Caco-2 (cell line): ENCODE data around the gene CARD11. TPM values are rescaled to one million over a fixed set of nuclear protein-coding genes. Genes with fewer than 3 reads are reported as not detected.

ENCODE experiments used
- BruUV-seq: library from RNA; stranded (reverse); fragments of 400-500 nt; replicated peaks from 2 replicates; lab custom pipeline; 2021; lab: Mats Ljungman, UMichigan
- CTCF ChIA-PET: fragments of 300-600 bp; sonication (Branson Sonifier 250); formaldehyde crosslinking; loops from one replicate; lab custom pipeline; 2022; ENCODE audit warnings: antibody characterized with exemption; lab: Charles Lee
- POLR2A ChIA-PET: fragments of 300-600 bp; sonication (Branson Sonifier 250); formaldehyde crosslinking; loops from one replicate; lab custom pipeline; 2022; ENCODE audit warnings: antibody characterized with exemption; lab: Charles Lee
- DNase-seq, 2 experiments: peaks; one replicate each; pipeline versions ENCODE4 v3.0.0 to v3.0.0-alpha.2; 2020 to 2022
- H3K27me3 ChIP-seq: replicated peaks from 2 replicates; pipeline ENCODE4 v1.6.0; 2011; ENCODE audit warnings: low read length; ENCODE audit not compliant: control insufficient read depth, insufficient read depth
- H3K36me3 ChIP-seq: 2 replicates; pipeline ENCODE4 v1.5.1; 2011; ENCODE audit warnings: low read length; ENCODE audit not compliant: control insufficient read depth, insufficient read depth
- H3K4me1 ChIP-seq: fragments of 250-450 bp; sonication (Bioruptor Pico); 2 replicates; pipeline ENCODE4 v1.5.1; 2020; ENCODE audit warnings: mild to moderate bottlenecking
- H3K4me3 ChIP-seq: 2 replicates; pipeline ENCODE4 v1.5.1; 2011; ENCODE audit warnings: low read depth, mild to moderate bottlenecking, control low read depth, low read length
- H3K9me3 ChIP-seq: fragments of 250-450 bp; sonication (Bioruptor Pico); 2 replicates; pipeline ENCODE4 v1.5.1; 2020; ENCODE audit warnings: mild to moderate bottlenecking, moderate library complexity
- H3K27ac Mint-ChIP-seq: one replicate; pipeline ENCODE4 v1.8.0; 2022; ENCODE audit warnings: mixed read lengths; ENCODE audit not compliant: unreplicated experiment
- H3K27me3 Mint-ChIP-seq: one replicate; pipeline ENCODE4 v1.8.0; 2022; ENCODE audit warnings: mixed read lengths; ENCODE audit not compliant: insufficient read depth, unreplicated experiment
- H3K36me3 Mint-ChIP-seq: one replicate; pipeline ENCODE4 v1.8.0; 2022; ENCODE audit warnings: mild to moderate bottlenecking, mixed read lengths; ENCODE audit not compliant: insufficient read depth, unreplicated experiment
- H3K4me1 Mint-ChIP-seq: one replicate; pipeline ENCODE4 v1.8.0; 2022; ENCODE audit warnings: low read depth, mixed read lengths; ENCODE audit not compliant: unreplicated experiment
- H3K4me3 Mint-ChIP-seq: one replicate; pipeline ENCODE4 v1.8.0; 2022; ENCODE audit warnings: mild to moderate bottlenecking, moderate library complexity, mixed read lengths; ENCODE audit not compliant: unreplicated experiment
- H3K9me3 Mint-ChIP-seq: one replicate; pipeline ENCODE4 v1.8.0; 2022; ENCODE audit warnings: mixed read lengths; ENCODE audit not compliant: unreplicated experiment
- intact Hi-C: fragments of 100-400 bp; cut with micrococcal nuclease; formaldehyde crosslinking; loops from one replicate; pipeline ENCODE4 v1.10.0; 2022; ENCODE audit not compliant: unreplicated experiment
- total RNA-seq: library from RNA; stranded (reverse); gene quantifications from 2 replicates; pipeline ENCODE4 v1.2.3, GENCODE V29; 2022
- TF ChIP-seq, protein P1 (sequence below), 2 experiments: fragments of 200-600 bp in 1 of 2; IDR thresholded peaks; 1 replicate in 1 of 2; 2 replicates in 1 of 2; pipeline versions ENCODE4 v1.5.1 to v1.8.0; 2011 to 2022; ENCODE audit warnings: antibody characterized with exemption in 1 of 2, control low read depth in 1 of 2, inconsistent platforms in 1 of 2, low read depth in 1 of 2, low read length in 1 of 2, mild to moderate bottlenecking in 1 of 2, moderate library complexity in 1 of 2; ENCODE audit not compliant: insufficient read depth in 1 of 2, severe bottlenecking in 1 of 2, unreplicated experiment in 1 of 2

Gene CARD11
- total RNA-seq, 1 experiment from 2014 or later = 5.4 TPM

DNA sequence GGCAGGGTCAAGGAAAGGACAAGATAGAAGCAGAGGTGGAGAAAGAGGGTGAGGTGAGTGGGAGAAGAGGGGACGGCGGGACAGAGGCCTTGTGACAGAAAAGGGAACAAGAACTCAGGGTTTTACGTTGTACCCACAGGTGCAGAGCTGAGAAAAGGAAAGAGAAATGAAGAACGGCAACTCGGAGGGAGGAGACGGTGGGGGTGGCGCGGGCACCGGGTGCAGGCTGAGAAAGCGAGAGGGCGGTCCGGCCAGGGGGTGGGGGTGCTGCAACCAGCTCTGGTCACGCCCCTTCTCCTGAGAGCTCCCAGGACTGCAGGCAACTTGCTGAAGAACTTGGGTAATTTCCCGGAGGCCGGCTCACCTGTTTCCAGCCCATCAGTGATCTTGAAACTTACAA is 65.3 kb downstream of the CARD11 start:
- Histone ChIP-seq H3K4me3 (no peak overlapping the region), H3K9me3 (no peaks in the 10 kb centered on the region), H3K4me1 (no peaks in the 10 kb centered on the region), H3K36me3 (no peaks in the 10 kb centered on the region), H3K27me3 (no peaks in the 10 kb centered on the region)
- POLR2A ChIA-PET = no interaction called here
- CTCF ChIA-PET = interaction anchor here (0.7 kb wide), 1 partner anchor 143 kb away, joined by 7 read pairs; no protein-coding TSS in a partner anchor
- H3K4me3 Mint-ChIP-seq = no peak overlapping the region
- H3K36me3 Mint-ChIP-seq = no peaks in the 10 kb centered on the region
- TF ChIP-seq, protein P1, sequence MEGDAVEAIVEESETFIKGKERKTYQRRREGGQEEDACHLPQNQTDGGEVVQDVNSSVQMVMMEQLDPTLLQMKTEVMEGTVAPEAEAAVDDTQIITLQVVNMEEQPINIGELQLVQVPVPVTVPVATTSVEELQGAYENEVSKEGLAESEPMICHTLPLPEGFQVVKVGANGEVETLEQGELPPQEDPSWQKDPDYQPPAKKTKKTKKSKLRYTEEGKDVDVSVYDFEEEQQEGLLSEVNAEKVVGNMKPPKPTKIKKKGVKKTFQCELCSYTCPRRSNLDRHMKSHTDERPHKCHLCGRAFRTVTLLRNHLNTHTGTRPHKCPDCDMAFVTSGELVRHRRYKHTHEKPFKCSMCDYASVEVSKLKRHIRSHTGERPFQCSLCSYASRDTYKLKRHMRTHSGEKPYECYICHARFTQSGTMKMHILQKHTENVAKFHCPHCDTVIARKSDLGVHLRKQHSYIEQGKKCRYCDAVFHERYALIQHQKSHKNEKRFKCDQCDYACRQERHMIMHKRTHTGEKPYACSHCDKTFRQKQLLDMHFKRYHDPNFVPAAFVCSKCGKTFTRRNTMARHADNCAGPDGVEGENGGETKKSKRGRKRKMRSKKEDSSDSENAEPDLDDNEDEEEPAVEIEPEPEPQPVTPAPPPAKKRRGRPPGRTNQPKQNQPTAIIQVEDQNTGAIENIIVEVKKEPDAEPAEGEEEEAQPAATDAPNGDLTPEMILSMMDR (IDR thresholded peaks at IDR 0.05; ENCODE audit: insufficient read depth in 1 of 2, low read depth in 1 of 2, low read length in 1 of 2, severe bottlenecking in 1 of 2, unreplicated experiment in 1 of 2) = no peak
- no peak overlapping the region for H3K27ac Mint-ChIP-seq
- H3K9me3 Mint-ChIP-seq = no peaks in the 10 kb centered on the region
- no peak for DNase-seq
- no peaks in the 10 kb centered on the region for H3K27me3 Mint-ChIP-seq
- intact Hi-C loops = no loop called here
- BruUV-seq = no TSS peak
- H3K4me1 Mint-ChIP-seq = no peaks in the 10 kb centered on the region

DNA sequence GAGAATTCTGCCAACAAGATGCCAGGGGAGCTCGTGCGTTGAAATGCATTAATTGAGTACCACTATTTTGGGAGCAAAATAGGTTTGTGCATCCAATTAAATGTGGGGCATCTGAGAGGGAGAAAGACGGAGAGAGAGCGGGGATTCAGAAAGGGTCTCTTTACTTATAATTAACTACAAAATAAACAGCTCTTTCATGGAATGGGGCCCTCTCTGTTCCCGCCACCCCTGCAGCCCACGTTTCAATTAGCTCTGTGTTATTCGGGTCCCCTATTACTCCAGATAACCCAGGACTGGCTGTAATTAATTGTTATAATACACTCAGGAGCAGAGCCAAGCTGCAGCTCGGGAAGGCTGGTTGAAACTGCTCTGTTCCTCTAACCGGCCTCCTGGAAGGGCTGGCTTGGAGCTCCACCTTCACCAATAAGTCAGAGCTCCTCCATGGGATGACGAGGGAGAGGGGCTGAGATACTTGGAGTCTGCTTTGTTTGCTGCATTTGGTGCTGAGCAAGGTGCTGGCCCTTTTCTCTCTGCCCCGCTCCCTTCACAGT is 67.8 kb downstream of the CARD11 start:
- Mint-ChIP-seq H3K36me3 (no peaks in the 10 kb centered on the region), H3K4me3 (no peak overlapping the region), H3K9me3 (no peaks in the 10 kb centered on the region), H3K27ac (no peak overlapping the region), H3K4me1 (no peaks in the 10 kb centered on the region), H3K27me3 (no peaks in the 10 kb centered on the region)
- DNase-seq = no peak
- TF ChIP-seq, protein P1 (IDR thresholded peaks at IDR 0.05; ENCODE audit: insufficient read depth in 1 of 2, low read depth in 1 of 2, low read length in 1 of 2, severe bottlenecking in 1 of 2, unreplicated experiment in 1 of 2) = no peak
- CTCF ChIA-PET = interaction anchor here (0.6 kb wide), 1 partner anchor 924 kb away, joined by 3 read pairs; no protein-coding TSS in a partner anchor
- POLR2A ChIA-PET = no interaction called here
- H3K27me3 ChIP-seq = no peaks in the 10 kb centered on the region; the same call in 1 of the 2 replicates
- H3K4me3 ChIP-seq = no peak overlapping the region
- no peaks in the 10 kb centered on the region for H3K4me1 ChIP-seq
- BruUV-seq = no TSS peak
- no peaks in the 10 kb centered on the region for H3K9me3 ChIP-seq
- intact Hi-C loops = no loop called here
- H3K36me3 ChIP-seq = no peaks in the 10 kb centered on the region

DNA sequence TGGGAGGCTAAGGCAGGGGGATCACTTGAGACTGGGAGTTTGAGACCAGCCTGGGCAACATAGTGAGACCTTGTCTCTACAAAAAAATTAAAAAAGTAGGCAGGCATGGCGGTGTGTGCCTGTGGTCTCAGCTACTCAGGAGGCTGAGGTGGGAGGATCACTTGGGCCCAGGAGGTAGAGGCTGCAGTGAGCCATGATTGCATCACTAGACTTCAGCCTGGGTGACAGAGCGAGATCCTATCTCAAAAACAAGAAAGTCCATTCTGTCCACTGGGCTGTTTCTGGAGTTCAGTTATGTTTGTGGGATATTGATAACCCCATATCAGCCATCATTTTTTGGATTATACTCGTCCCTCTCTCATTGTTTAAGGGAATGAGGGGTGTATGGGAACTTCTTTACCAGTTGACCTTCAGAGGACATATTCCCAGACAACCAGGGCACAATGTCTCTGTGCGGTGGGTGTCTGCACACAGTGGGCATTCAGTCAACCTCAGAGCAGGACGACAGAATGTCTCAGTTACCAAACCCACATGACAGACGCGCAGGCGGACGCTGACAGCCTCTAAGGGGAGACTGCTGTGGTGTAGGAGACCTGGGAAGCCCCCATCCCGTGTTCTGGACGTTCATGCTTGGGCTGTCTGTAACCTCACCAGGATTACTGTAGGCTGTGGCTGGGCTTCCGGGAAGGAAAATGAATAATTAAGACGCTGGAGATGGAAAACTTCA is 69.4 kb downstream of the CARD11 start:
- no TSS peak for BruUV-seq
- Histone ChIP-seq H3K9me3 (no peaks in the 10 kb centered on the region), H3K27me3 (no peaks in the 10 kb centered on the region; the same call in 1 of the 2 replicates), H3K36me3 (no peaks in the 10 kb centered on the region), H3K4me1 (no peaks in the 10 kb centered on the region), H3K4me3 (no peak overlapping the region)
- CTCF ChIA-PET = no interaction called here
- TF ChIP-seq, protein P1 (IDR thresholded peaks at IDR 0.05; ENCODE audit: insufficient read depth in 1 of 2, low read depth in 1 of 2, low read length in 1 of 2, severe bottlenecking in 1 of 2, unreplicated experiment in 1 of 2) = no peak
- Mint-ChIP-seq H3K4me1 (no peaks in the 10 kb centered on the region), H3K9me3 (no peaks in the 10 kb centered on the region), H3K36me3 (no peaks in the 10 kb centered on the region), H3K27ac (no peak overlapping the region), H3K4me3 (no peak overlapping the region), H3K27me3 (no peaks in the 10 kb centered on the region)
- POLR2A ChIA-PET = no interaction called here
- intact Hi-C loops = no loop called here
- DNase-seq = peak in 1 of 2 experiments; percentile 3
